Measurements from ENCODE around the gene C9orf43.
"Not testable (repeated sequence)": the region's sequence is repeated elsewhere in the genome, so short reads cannot be mapped to it uniquely, and the experiment has no call there.

C9orf43 gene

GRCh38 chr9:113410207-113410864 lies at the start of gene C9orf43, which contains the start of gene POLE3:
C9orf43 (plus strand) TSS chr9:113410747; CDS start chr9:113413494, 2,747 bp downstream.
POLE3 (minus strand) TSS chr9:113410675; CDS start chr9:113410293, 382 bp downstream.
- H3K4me3 ChIP-seq (ENCODE audit: low read depth, low read length), result peak within 1 kb of the TSS; percentile 97
- H3K9me3 ChIP-seq (ENCODE audit: control insufficient read depth, insufficient read depth, low read depth, low read length), result no peaks in the 10 kb centered on the region
- no peaks in the 10 kb centered on the region for H3K27me3 ChIP-seq (ENCODE audit: control insufficient read depth, insufficient read depth, low read length)
- H3K36me3 ChIP-seq (ENCODE audit: control insufficient read depth, insufficient read depth, low read length), result peaks cover 25% of the 10 kb centered on the region
- H3K4me1 ChIP-seq (ENCODE audit: control insufficient read depth, insufficient read depth, low read length), result peaks cover 10% of the 10 kb centered on the region; the same call in 1 of the 2 replicates
- peak within 1 kb of the TSS; percentile 93 for H3K27ac ChIP-seq (ENCODE audit: low read depth, low read length)
- peak within 1 kb of the TSS; percentile 99 for H3K9ac ChIP-seq (ENCODE audit: low read length)

- Histone ChIP-seq H3K27me3 (ENCODE audit: control insufficient read depth, insufficient read depth, low read length) (no peaks in the 10 kb centered on the region), H3K9me3 (ENCODE audit: control insufficient read depth, insufficient read depth, low read depth, low read length) (no peaks in the 10 kb centered on the region), H3K4me1 (ENCODE audit: control insufficient read depth, insufficient read depth, low read length) (no peaks in the 10 kb centered on the region), H3K9ac (ENCODE audit: low read length) (no peak overlapping the region), H3K36me3 (ENCODE audit: control insufficient read depth, insufficient read depth, low read length) (no peaks in the 10 kb centered on the region), H3K27ac (ENCODE audit: low read depth, low read length) (no peak overlapping the region), H3K4me3 (ENCODE audit: low read depth, low read length) (no peak overlapping the region)
Measured at GRCh38 chr9:113361304-113362018, 49.1 kb upstream of the C9orf43 start.

GRCh38 chr9:113363336-113363735 lies 47.2 kb upstream of the C9orf43 start:
- Histone ChIP-seq H3K9me3 (ENCODE audit: control insufficient read depth, insufficient read depth, low read depth, low read length) (no peaks in the 10 kb centered on the region), H3K4me3 (ENCODE audit: low read depth, low read length) (no peak overlapping the region), H3K27me3 (ENCODE audit: control insufficient read depth, insufficient read depth, low read length) (no peaks in the 10 kb centered on the region), H3K4me1 (ENCODE audit: control insufficient read depth, insufficient read depth, low read length) (no peaks in the 10 kb centered on the region), H3K9ac (ENCODE audit: low read length) (no peak overlapping the region), H3K36me3 (ENCODE audit: control insufficient read depth, insufficient read depth, low read length) (no peaks in the 10 kb centered on the region), H3K27ac (ENCODE audit: low read depth, low read length) (no peak overlapping the region)

- no peaks in the 10 kb centered on the region for H3K27me3 ChIP-seq (ENCODE audit: control insufficient read depth, insufficient read depth, low read length)
- H3K4me1 ChIP-seq (ENCODE audit: control insufficient read depth, insufficient read depth, low read length), result no peaks in the 10 kb centered on the region
- H3K9me3 ChIP-seq (ENCODE audit: control insufficient read depth, insufficient read depth, low read depth, low read length), result no peaks in the 10 kb centered on the region
- no peak overlapping the region for H3K9ac ChIP-seq (ENCODE audit: low read length)
- H3K27ac ChIP-seq (ENCODE audit: low read depth, low read length), result no peak overlapping the region
- H3K4me3 ChIP-seq (ENCODE audit: low read depth, low read length), result no peak overlapping the region
- H3K36me3 ChIP-seq (ENCODE audit: control insufficient read depth, insufficient read depth, low read length), result no peaks in the 10 kb centered on the region
Measured at GRCh38 chr9:113364951-113365350, 45.6 kb upstream of the C9orf43 start.

GRCh38 chr9:113365652-113366051 lies 44.9 kb upstream of the C9orf43 start:
- H3K9me3 ChIP-seq (ENCODE audit: control insufficient read depth, insufficient read depth, low read depth, low read length); H3K27me3 ChIP-seq (ENCODE audit: control insufficient read depth, insufficient read depth, low read length); H3K27ac ChIP-seq (ENCODE audit: low read depth, low read length); H3K4me1 ChIP-seq (ENCODE audit: control insufficient read depth, insufficient read depth, low read length); H3K36me3 ChIP-seq (ENCODE audit: control insufficient read depth, insufficient read depth, low read length); H3K9ac ChIP-seq (ENCODE audit: low read length); H3K4me3 ChIP-seq (ENCODE audit: low read depth, low read length): not testable (repeated sequence)

- Histone ChIP-seq H3K36me3 (ENCODE audit: control insufficient read depth, insufficient read depth, low read length) (peaks cover 3% of the 10 kb centered on the region; the same call in 1 of the 2 replicates), H3K9ac (ENCODE audit: low read length) (no peak overlapping the region), H3K4me1 (ENCODE audit: control insufficient read depth, insufficient read depth, low read length) (peaks cover 6% of the 10 kb centered on the region; the same call in 1 of the 2 replicates), H3K4me3 (ENCODE audit: low read depth, low read length) (no peak overlapping the region), H3K27me3 (ENCODE audit: control insufficient read depth, insufficient read depth, low read length) (no peaks in the 10 kb centered on the region), H3K27ac (ENCODE audit: low read depth, low read length) (no peak overlapping the region), H3K9me3 (ENCODE audit: control insufficient read depth, insufficient read depth, low read depth, low read length) (no peaks in the 10 kb centered on the region)
Measured at GRCh38 chr9:113368348-113368981, 42.1 kb upstream of the C9orf43 start.

GRCh38 chr9:113368982-113369854 lies 41.3 kb upstream of the C9orf43 start:
- Histone ChIP-seq H3K27ac (ENCODE audit: low read depth, low read length) (no peak overlapping the region), H3K4me3 (ENCODE audit: low read depth, low read length) (no peak overlapping the region), H3K9me3 (ENCODE audit: control insufficient read depth, insufficient read depth, low read depth, low read length) (no peaks in the 10 kb centered on the region), H3K9ac (ENCODE audit: low read length) (no peak overlapping the region), H3K36me3 (ENCODE audit: control insufficient read depth, insufficient read depth, low read length) (peaks cover 10% of the 10 kb centered on the region), H3K4me1 (ENCODE audit: control insufficient read depth, insufficient read depth, low read length) (peaks cover 10% of the 10 kb centered on the region; the same call in 1 of the 2 replicates), H3K27me3 (ENCODE audit: control insufficient read depth, insufficient read depth, low read length) (no peaks in the 10 kb centered on the region)

GRCh38 chr9:113369855-113370140 lies 40.7 kb upstream of the C9orf43 start:
- Histone ChIP-seq H3K4me3 (ENCODE audit: low read depth, low read length) (no peak overlapping the region), H3K9ac (ENCODE audit: low read length) (no peak overlapping the region), H3K27me3 (ENCODE audit: control insufficient read depth, insufficient read depth, low read length) (no peaks in the 10 kb centered on the region), H3K36me3 (ENCODE audit: control insufficient read depth, insufficient read depth, low read length) (peaks cover 14% of the 10 kb centered on the region), H3K4me1 (ENCODE audit: control insufficient read depth, insufficient read depth, low read length) (peaks cover 10% of the 10 kb centered on the region; the same call in 1 of the 2 replicates), H3K9me3 (ENCODE audit: control insufficient read depth, insufficient read depth, low read depth, low read length) (no peaks in the 10 kb centered on the region), H3K27ac (ENCODE audit: low read depth, low read length) (no peak overlapping the region)

- H3K9ac ChIP-seq (ENCODE audit: low read length), result no peak overlapping the region
- H3K27me3 ChIP-seq (ENCODE audit: control insufficient read depth, insufficient read depth, low read length), result no peaks in the 10 kb centered on the region
- peaks cover 18% of the 10 kb centered on the region for H3K36me3 ChIP-seq (ENCODE audit: control insufficient read depth, insufficient read depth, low read length)
- no peak overlapping the region for H3K4me3 ChIP-seq (ENCODE audit: low read depth, low read length)
- no peaks in the 10 kb centered on the region for H3K9me3 ChIP-seq (ENCODE audit: control insufficient read depth, insufficient read depth, low read depth, low read length)
- H3K4me1 ChIP-seq (ENCODE audit: control insufficient read depth, insufficient read depth, low read length), result peaks cover 10% of the 10 kb centered on the region; the same call in 1 of the 2 replicates
- H3K27ac ChIP-seq (ENCODE audit: low read depth, low read length), result no peak overlapping the region
Measured at GRCh38 chr9:113370806-113371325, 39.7 kb upstream of the C9orf43 start.

GRCh38 chr9:113372059-113372458 lies 38.5 kb upstream of the C9orf43 start:
- Histone ChIP-seq H3K4me3 (ENCODE audit: low read depth, low read length) (no peak overlapping the region), H3K9me3 (ENCODE audit: control insufficient read depth, insufficient read depth, low read depth, low read length) (no peaks in the 10 kb centered on the region), H3K36me3 (ENCODE audit: control insufficient read depth, insufficient read depth, low read length) (peaks cover 18% of the 10 kb centered on the region), H3K27ac (ENCODE audit: low read depth, low read length) (no peak overlapping the region), H3K4me1 (ENCODE audit: control insufficient read depth, insufficient read depth, low read length) (peaks cover 10% of the 10 kb centered on the region; the same call in 1 of the 2 replicates), H3K27me3 (ENCODE audit: control insufficient read depth, insufficient read depth, low read length) (no peaks in the 10 kb centered on the region), H3K9ac (ENCODE audit: low read length) (no peak overlapping the region)

Data from HUES6 (cell line).